ENCODE data around the gene PEX16.

The PEX16 gene

DNA sequence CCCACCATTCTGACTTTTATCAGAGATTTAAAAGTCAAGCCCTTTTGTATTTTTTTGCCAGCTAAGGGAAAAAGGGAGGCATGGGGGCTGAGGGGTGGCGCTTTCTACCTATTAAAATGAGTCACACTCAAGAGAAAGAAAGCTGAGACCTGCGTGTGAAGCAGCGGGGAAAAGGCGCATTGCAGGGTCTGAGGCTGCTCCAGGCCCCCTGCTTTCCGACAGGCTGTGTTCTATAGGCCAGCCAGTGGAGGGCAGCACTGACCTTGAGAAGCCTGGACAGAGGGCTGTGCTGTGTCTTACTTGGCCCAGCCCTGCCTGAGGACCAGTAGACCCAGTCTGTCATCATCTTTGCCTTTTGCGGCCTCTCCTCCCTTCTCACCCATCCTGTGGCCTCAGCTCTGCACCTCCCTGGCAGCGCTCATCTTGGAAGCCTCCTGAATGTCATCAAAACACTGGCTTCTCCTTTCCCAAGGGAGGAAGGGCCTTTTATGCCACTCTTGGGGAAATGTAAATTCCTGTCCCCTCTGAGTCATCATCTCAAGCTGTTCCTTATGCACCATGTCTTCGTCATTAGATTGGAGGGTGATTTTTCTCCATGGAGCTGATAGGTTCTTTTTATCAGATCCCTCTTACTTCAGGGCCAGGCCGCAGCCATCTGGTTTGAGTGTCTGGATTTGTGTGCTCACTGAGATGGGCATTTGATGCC is 44.9 kb downstream of the PEX16 start:
- DNase-seq: no peak

DNA sequence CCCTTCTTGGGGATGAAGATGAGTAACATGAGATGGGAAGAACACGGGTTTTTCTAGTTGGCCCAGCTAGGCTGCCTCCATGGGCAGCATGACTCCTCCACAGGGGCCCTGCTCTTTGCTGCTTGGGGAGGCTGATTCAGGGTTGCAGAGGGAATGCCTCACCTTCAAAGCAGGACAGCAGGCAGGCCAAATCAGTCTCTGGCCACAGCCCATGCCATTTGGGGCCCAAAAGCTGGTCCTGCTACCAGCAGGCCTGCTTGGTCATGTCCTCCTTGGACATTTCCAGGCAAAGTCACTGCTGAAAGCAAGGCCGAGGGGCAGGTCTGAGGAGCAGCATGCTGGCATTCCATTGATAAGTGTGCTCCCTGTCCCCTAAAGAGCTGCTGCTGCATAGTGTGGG is 46.0 kb downstream of the PEX16 start:
- no peak for DNase-seq

DNA sequence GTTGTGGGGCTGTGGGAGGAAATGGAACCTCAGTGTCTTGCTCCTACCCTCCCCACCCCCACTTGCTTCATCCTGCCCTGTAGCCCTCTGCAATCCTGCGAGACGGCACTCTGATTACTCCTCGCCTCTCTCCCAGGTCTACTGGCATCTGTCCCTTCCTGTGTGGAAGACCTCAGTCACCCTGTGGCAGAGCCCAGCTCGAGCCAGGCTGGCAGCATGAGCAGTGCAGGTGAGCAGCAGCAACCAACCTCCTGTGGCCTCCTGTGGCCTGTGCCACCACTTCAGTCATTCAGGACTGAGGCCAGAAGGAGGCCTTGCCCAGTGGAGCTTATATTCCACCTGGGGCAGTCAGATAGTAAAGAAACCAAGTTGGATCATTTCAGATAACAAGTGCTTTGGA is 47.0 kb downstream of the PEX16 start:
- no peak for DNase-seq

DNA sequence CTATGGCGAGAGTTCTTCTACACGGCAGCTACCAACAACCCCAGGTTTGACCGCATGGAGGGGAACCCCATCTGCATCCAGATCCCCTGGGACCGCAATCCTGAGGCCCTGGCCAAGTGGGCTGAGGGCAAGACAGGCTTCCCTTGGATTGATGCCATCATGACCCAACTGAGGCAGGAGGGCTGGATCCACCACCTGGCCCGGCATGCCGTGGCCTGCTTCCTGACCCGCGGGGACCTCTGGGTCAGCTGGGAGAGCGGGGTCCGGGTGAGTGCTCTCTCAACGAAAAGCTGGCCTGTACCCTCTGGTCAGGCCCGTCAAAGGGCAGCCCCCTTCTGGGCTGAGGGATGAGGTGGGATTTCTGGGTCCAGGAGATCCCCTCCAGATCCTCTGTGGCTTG is 48.1 kb downstream of the PEX16 start:
- no peak for DNase-seq

DNA sequence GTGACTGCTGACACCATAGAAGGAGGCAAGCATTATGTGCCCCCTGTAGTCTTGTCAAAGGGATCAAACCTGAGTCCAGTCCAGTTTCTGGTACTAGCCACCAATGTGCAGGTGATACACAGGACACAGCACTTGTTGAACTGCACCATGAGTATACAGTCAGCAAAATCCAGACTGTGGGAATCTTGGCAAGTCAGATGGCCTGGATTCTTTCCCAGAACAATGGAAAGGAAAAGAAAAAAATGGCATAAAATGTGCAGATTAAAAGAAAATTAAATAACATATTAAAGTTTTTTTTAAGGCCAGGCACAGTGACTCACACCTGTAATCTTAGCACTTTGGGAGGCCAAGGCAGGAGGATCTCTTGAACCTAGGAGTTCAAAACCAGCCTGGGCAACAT is 53.6 kb downstream of the PEX16 start:
- DNase-seq: no peak

DNA sequence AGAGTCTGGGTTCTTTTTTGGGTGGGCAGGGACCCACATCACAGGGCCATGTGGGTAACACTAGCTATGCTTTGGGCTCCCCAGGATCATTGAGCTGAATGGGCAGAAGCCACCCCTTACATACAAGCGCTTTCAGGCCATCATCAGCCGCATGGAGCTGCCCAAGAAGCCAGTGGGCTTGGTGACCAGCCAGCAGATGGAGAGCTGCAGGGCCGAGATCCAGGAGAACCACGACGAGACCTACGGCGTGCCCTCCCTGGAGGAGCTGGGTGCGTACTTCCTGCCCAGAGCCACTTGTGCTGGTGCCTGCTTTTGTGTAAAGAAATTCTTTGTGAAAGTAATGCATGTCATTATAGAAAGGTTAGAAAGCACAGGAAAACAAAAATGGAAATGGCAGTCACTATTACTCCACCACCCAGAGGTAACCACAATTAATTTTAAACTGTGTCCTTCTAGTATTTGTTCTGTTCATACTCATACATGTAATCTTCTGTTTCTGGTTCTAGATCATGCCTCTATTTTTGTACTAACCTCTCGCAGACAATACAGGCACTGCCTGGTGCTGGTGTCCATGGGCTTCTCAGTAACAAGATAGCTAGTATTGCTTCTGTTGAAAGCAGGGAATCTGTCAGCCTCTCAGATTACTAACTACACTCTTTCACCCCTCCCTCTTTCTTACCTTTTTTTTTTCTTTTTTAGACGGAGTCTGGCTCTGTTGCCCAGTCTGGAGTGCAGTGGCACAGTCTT is 56.7 kb downstream of the PEX16 start:
- DNase-seq: no peak

DNA sequence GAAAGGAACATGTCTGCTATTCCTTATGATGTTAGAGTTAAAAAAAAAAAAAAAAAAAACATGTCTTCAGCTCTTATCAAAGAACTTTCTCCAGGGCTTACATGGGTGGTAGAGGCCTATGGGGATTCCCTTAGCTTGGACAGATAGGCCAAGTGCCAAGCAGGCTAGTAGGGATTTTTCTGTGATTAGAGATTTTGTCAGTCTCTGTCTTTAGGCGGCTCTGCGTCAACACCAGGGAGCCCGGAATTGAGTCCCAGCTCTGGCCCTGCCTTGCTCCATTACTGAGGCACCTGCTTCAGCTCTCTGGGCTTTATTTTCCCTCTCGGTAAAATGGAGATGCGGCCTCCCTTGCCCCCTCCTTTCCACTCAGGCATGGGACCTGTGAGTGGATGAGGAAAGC is 57.3 kb downstream of the PEX16 start:
- no peak for DNase-seq
